Measurements from ENCODE around the gene CLPSL1.

Gene CLPSL1

GRCh38 chr6:35787266-35788218 lies 6.7 kb downstream of the CLPSL1 start:
- no peak for DNase-seq
- intact Hi-C loops (cut with DNase I): loop anchor here (1.0 kb wide), 1 partner anchor 11 kb away; no protein-coding TSS in a partner anchor

DNA sequence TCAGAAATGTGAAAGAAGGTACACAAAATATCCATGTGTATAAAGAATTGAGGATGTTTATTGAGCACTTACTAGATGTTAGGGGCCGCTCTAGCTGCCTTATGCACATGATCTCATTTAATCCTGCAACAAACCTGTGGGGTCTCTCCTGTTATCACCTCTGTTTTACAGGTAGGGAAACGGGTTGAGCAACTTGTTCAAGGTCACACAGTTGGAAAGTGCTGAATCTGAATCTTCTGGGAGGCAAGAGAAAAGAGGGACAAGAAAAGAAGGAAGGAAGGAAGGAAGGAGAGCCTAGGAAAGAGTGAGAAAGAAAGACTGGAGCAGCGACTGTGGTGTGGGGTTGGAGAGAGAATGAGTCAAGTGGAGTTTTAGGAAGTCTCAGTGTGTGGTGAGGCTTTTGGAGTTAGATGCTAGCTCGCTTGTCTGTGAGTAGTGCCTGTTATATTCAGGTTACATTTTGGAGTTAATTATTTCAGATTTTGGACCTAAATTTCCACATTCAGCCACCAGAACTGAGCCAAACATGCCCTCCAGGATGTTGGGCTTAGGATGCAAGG lies 7.7 kb downstream of the CLPSL1 start:
- no peak for DNase-seq
- intact Hi-C loops (cut with DNase I): no loop called here

GRCh38 chr6:35790683-35791082 lies 9.9 kb downstream of the CLPSL1 start:
- DNase-seq: no peak
- intact Hi-C loops (cut with DNase I): no loop called here

- DNase-seq: no peak
- intact Hi-C loops (cut with DNase I): no loop called here
These were observed 14.0 kb downstream of the CLPSL1 start for GRCh38 chr6:35794536-35795452.

GRCh38 chr6:35795453-35796071 lies 14.7 kb downstream of the CLPSL1 start:
- DNase-seq: no peak
- intact Hi-C loops (cut with DNase I): no loop called here

DNA sequence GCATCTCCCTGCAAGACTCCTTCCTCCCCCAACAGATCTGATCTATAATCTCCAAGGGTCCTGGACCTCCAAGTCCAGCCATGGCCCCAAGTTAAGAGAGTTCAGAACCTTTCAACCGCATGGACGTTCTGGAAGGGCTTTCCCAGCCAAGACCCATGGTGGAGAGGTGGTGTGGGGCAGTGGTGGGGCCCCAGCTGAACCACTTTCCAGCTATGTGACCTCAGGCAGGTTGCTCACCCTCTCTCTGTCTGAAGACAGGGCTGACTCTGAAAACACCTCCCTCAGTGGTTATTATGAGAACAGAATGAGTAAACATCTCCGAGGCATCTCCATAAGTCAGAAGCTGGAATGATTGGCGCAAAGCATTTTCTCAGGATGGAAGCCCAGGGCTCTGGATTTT lies 15.4 kb downstream of the CLPSL1 start:
- intact Hi-C loops (cut with DNase I): no loop called here
- DNase-seq: no peak

GRCh38 chr6:35797837-35798526 lies 17.2 kb downstream of the CLPSL1 start:
- intact Hi-C loops (cut with DNase I): loop anchor here (1.0 kb wide), 1 partner anchor 11 kb away; no protein-coding TSS in a partner anchor
- no peak for DNase-seq

DNA sequence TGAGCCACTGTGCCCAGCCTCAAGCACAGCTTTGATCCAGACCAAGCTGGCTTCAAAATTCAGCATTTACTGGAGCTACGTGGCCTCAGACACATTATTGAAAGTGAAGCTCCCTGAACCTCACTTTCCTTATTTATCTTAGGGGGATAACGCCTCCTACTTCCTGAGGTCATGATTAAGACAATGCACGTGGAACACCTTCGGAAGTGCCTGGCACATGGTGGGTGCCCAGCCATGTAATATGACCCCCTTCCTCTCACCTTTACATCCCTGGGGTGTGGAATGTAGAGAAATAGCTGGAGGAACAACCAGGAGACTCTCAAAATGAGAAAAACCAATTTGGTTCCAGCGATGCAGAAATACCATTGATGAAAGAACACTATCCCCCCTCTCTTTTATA lies 17.9 kb downstream of the CLPSL1 start:
- no peak for DNase-seq
- intact Hi-C loops (cut with DNase I): loop anchor here (1.0 kb wide), 1 partner anchor 11 kb away; no protein-coding TSS in a partner anchor

DNA sequence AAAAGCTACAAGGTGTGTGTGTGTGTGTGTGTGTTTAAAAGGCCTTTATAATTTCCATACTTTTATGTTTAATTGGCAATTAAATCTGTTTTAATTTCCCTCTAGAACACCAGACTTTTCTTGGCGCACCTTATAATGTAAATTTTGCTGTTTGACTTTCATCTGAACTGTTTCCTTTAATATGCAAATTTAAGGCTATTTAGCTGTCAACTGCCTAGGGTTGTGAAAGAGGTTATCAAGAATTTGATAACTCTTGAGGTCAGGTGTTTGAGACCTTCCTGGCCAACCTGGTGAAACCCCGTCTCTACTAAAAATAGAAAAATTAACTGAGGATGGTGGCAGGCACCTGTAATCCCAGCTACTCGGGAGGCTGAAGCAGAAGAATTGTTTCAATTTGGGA lies 20.3 kb downstream of the CLPSL1 start:
- intact Hi-C loops (cut with DNase I): no loop called here
- no peak for DNase-seq

DNA sequence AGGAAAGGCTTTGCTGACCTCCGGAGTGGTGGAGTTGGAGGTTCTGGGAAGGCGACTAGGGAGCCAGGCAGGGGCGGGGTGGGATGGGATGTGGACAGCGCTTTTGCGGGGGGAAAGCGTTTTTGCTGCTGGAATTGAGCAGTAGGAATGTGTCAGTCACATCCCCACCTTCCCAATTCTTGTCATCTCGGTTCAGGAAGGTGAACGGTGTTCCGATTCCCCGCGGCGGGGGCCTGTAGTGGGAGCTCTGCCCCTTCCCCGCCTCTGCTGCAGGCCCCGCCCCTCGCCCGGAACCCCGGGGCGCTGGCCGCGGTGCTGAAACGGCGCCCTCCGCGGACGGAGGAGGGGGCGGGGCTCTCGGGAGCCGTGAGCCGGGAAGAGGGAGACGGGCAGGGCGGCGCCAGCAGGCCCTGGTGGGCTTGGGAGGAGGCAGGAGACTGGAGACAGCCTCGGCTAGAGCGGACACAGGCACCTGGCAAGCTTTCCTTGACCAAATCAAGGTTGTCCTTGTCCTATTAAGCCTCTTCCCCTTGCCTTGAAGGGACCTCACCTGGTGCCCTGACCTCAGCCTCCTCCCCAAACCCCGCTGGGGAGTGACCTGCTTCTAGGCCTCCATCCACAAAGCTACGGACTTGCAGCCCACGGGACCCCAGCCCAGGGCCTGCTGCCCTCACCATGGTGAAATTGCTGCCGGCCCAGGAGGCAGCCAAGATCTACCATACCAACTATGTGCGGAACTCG lies 24.3 kb downstream of the CLPSL1 start, which contains the start of gene LHFPL5:
TSS of gene LHFPL5 (plus strand) at position 357 of the 741 bp plus-strand sequence. CDS start at position 676, 319 bp downstream.
- intact Hi-C loops (cut with DNase I): no loop called here
- DNase-seq: peak in 38 of 42 donors; percentile 14 to 77 (median 54)

DNA sequence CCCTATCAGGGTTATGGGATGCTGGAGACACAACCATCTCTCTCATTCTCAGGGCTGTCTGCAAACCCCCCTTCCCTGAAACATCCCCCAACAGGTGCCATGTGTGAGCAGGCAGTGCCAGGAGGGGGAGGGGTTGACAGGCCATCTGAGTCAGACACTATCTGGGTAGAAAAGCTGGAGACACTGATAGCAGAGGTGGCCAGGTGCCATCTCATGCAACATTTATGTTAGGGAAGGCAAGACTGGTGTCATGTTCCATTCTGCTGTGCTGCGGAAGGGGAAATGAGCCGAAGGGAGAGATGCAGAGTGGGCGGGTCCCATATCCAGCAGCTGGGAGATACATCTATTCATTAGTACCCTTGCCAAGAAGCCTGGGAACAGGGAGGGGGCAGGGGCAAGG lies 27.9 kb downstream of the CLPSL1 start:
- intact Hi-C loops (cut with DNase I): no loop called here

GRCh38 chr6:35809809-35810208 lies 29.0 kb downstream of the CLPSL1 start:
- intact Hi-C loops (cut with DNase I): no loop called here
- no peak for DNase-seq

More for the DNA sequence above, 27.9 kb downstream of the CLPSL1 start:
- peak in 2 of 42 donors; percentile 6 to 7 for DNase-seq

GRCh38 chr6:35810971-35811698 lies 30.3 kb downstream of the CLPSL1 start:
- intact Hi-C loops (cut with DNase I): no loop called here
- DNase-seq: peak in 4 of 42 donors; percentile 10 to 49 (median 17)

DNA sequence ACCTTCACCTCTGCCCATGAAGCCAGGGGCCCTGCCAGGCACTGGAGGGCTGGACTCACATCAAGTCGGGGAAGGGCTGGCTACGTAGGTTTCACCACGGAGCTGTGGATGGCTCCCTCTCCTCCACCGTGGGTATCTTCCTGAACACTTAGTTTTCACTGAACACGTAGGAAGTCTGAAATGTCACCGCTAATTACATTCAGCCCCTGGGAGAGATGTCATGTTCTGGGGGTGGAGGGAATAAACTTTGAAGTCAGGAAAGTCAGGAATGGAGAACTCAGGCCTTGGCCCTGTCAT lies 30.8 kb downstream of the CLPSL1 start:
- intact Hi-C loops (cut with DNase I): no loop called here

DNA sequence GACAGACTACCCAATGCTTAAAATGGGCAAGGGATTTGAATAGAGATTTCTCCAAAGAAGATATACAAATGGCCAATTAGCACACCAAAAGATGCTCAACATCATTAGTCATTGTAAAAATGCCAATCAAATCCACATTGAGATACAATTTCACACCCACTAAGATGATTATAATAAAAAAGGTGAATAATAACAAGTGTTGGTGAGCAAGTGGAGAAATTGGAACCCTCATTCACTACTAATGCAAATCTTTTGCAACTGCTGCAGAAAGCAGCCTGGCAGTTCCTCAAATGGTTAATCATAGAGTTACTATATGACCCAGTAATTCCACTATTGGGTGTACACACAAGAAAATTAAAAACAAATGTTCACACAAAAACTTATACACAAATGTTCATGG lies 36.7 kb downstream of the CLPSL1 start:
- DNase-seq: no peak
- intact Hi-C loops (cut with DNase I): no loop called here

More for the DNA sequence above, 30.8 kb downstream of the CLPSL1 start:
- peak in 29 of 42 donors; percentile 7 to 70 (median 43) for DNase-seq

GRCh38 chr6:35823601-35824000 lies 42.8 kb downstream of the CLPSL1 start:
- intact Hi-C loops (cut with DNase I): no loop called here
- DNase-seq: no peak
